T-helper 1 cell (primary cell): Measurements from ENCODE around the gene TMEM82.
"Not testable (repeated sequence)": the region's sequence is repeated elsewhere in the genome, so short reads cannot be mapped to it uniquely, and the experiment has no call there.

Source experiments
- DNase-seq, 5 donors: peaks; one replicate each; pipeline ENCODE4 v3.0.0-alpha.2; 2012 to 2020
- total RNA-seq, 4 donors: gene quantifications; one replicate each; lab custom pipeline; 2026; lab: John Stamatoyannopoulos, UW

TMEM82 gene
- 0 to 0.08 (median 0) reads per million in 4 donors for total RNA-seq

DNA sequence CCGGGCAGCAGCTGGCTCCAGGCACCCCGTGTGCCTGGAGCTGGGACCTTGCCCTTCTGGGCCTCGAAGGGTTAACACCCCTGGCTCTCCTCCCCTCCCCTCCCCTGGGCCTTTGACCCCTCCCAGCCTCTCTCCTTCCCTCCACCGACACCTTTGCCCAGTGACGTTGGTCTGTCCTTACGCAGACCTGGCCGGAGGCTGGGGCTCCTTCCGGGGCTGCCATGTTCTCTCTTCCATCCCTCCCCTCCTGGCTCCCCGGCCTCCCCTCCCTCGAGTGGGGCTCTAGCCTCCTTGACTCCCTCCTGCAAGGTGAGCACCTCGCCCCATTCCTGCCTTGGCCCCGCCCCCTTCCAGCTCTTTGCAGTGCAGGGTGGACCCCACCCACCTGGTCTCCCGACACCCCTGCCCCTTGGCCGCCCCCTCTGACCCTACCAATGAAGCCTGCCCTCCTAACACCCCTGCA lies at the start of gene TMEM82:
Gene TMEM82, plus strand, starts transcription at position 161 of the 463 bp plus-strand sequence. Its CDS starts 61 bp downstream, at position 222.
- no peak for DNase-seq

DNA sequence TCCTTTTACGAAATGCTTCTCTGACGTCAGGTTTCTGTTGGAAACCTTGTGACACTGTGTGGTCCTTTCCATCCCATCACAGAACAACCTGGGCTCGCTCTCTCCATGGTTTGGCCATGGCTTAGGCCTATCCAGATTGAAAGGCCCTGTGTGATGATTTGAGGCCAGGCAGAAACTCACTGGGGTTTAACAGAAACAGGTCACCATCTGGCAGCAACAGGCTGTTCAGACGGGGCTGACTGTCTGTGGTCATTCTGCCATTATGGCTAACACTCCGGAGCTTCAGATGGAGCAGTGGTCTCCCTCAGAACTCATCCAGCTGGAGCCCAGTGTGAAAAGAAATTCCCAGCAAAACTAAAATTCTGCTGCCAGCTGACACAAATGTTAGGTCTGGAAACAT lies 48.9 kb upstream of the TMEM82 start:
- DNase-seq, result no peak

DNA sequence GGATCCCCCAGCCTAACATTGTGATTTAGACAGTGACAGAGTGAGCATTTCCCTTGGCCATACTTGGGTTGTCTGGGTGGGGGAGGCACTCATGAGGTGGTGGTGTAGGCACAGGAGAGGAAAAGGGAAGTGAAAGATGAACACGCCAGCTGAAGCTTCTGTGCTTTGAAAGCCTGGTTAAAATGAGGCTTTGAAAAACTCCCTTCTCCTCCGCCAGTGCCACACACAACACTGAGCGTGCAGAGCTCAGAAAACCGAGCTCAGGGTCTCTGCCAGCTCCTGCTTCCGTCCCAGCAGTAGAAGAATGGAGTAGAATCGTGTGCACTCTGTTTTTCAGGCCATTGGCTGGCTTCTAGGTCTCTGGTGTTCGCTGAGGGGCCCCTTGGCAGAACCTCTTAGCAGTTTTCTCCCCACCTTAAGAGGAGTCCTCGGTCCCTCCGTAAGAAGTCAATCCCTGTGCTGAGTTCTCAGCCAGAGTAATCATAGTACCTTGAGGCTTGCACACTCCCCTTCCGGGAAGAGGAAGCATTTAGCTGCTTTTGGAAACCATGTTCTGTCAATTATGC lies 45.3 kb upstream of the TMEM82 start:
- DNase-seq, result peak in 1 of 5 donors; percentile 66

DNA sequence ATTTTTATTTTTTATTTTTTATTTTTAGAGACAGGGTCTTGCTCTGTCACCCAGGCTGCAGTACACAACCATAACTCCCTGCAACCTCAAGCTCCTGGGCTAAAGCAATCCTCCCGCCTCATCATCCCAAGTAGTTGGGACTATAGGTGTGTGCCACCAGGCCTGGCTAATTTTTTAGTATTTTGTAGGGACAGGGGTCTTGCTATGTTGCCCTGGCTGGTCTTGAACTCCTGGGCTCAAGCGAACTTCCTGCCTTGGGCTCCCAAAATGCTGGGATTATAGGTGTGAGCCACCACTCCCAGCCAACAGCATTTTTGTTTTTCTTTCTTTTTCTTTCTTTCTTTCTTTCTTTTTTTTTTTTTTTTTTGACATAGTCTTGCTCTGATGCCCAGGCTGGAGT lies 44.1 kb upstream of the TMEM82 start:
- no peak for DNase-seq

DNA sequence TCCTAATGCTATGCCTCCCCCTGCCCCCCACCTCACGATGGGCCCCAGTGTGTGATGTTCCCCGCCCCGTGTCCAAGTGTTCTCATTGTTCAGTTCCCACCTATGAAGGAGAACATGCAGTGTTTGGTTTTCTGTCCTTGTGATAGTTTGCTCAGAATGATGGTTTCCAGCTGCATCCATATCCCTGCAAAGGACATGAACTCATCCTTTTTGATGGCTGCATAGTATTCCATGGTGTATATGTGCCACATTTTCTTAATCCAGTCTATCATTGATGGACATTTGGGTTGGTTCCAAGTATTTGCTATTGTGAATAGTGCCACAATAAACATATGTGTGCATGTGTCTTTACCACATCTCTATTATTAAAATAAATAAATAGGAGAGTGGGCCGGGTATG lies 43.0 kb upstream of the TMEM82 start:
- DNase-seq, result not testable (repeated sequence)

DNA sequence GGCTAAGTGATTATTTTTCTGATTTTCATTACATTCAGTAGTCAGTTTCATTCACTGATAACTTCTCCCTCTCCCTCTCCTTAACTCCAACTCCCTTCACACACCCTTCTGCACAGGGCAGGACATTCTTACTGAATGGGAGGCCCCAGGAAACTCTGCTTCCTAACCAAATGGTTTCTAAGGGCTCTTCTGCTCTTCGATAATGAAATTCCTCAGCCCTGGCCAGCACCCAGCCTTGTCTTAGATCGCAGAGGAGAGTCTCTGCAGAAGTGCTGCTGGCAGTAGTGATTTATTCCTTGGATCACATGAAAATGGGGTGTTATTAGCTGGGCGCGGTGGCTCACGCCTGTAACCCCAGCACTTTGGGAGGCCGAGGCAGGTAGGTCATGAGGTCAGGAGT lies 41.8 kb upstream of the TMEM82 start:
- no peak for DNase-seq

DNA sequence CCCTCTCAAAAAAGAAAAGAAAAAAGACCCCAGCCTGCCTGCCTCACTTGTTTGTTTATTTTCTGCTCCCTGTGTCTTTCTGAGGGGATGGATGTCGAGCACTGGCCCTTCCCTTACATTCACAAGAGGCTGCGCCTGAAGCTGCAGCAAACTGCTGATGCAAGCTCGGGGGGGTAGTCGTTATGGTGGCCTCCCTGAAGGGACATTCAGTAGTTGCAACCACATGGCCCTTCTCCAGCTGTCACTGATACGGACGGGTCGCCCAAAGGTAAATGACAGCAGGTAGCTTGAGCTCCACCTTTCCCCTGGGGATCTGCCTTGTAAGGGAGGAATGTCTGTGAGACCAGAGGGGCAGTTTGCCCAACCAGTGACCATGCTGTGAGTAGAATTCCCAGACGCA lies 40.5 kb upstream of the TMEM82 start:
- DNase-seq, result no peak

DNA sequence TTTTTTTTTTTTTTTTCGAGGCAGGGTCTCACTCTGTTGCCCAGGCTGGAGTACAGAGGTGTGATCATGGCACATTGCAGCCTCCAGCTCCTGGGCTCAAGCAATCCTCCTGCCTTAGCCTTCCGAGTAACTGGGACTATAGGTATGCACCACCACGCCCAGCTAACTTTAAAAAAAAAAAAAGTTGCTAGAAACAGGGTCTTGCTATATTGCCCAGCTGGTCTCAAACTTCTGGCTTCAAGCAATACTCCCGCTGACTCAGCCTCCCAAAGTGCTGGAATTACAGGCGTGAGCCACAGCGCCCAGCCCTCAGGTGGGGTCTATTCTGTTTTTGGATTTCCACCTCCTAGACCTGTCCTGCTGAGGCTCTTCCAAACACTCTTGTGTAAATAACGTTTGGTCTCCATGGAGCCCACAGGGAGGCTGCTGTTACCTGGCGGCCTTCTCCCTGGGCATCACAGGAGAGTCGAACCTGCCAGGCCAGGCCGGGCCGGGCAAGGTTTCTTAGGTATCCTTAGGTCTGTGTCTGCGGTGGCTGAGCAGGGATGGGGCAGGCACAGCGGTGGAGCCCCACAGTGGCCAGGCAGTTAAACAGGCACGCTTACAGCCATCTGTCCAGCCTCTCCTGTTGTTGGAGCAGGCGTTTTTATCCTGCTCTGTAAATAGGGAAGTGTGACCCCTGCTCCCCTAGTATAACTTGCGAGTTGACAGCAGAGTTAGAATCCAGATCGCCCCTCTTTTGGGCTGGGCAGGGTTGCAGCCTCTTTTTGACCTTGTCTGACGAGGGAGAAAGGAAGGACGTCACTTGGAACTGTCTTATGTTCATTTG lies 39.4 kb upstream of the TMEM82 start:
- no peak for DNase-seq

DNA sequence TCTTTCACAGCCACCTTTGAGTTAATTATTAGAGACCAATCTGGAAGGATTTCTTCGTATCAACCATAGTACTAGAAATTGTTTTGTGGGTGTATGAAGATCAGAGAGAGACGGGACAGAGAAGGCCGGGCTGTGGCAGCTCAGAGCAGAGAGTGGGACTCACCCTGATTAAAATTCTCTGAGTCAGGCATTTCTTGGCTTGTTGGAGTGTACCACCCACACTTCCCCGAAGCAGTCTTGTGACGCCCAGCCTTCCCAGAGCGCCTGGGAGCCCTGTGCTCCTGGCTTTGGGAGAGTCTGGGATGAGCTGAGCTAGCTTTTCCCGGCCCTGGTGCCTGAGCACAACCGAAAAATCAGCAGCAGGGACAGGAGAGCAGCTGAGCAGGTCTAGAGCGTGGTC lies 38.7 kb upstream of the TMEM82 start:
- no peak for DNase-seq

DNA sequence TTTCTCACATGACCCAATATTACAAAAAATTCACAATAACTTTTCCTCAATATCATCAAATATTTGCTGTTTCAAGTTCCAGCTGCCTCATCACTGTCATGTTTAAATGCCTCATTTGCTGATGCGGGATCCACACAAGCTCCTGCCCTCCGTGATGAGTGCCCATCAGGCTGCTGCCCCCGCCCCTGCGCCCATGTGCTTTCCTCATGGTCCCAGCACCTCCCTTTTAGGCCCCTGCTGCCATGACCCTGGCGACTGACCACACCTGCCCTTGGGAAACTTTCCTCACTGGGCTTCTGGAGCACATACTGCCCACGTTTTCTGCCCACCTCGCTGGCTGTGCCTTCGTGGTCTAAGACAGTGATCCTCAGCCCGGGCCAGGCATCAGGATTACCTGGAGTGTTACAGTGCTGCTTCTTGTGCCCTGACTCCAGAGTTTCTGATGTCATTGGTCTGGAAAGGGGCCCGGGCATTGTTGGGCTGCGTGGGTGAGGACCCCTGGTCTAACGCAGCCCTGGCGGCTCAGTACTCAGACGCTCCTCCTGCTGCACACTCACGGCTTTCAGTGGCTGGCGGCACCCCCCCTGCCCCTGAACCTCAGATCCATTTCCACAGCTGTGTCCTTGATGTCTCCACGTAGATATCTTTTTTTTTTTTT lies 37.6 kb upstream of the TMEM82 start:
- no peak for DNase-seq

DNA sequence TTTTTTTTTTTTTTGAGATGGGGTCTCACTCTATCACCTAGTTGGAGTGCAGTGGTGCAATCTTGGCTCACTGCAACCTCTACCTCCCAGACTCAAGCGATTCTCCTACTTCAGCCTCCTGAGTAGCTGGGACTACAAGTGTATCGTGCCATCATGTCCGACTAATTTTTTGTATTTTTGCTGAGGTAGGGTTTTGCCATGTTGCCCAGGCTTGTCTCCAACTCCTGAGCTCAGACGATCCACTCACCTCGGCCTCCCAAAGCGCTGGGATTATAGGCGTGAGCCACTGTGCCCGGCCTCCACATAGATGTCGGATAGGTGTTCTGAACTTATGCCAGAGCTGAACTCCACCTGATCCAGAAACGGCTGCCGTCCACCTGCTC lies 37.1 kb upstream of the TMEM82 start:
- no peak for DNase-seq

DNA sequence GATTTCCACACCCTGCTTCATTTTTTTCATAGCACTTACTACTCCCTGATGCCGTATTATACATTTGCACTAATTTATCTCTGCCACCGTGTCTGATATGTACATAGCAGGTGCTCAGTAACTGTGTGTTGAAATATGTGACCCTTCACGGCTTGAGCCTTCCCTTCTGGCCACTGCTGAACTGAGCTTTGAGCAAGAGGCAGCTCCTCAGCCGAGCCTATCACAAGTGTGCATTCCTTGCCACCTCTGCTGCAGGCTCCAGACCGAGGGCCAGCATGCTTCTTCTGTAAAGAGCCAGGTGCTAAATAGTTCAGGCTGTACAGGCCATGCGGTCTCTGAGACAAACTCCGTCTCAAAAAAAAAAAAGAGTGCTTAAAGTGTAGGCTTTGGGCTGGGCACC lies 35.5 kb upstream of the TMEM82 start:
- DNase-seq, result no peak

DNA sequence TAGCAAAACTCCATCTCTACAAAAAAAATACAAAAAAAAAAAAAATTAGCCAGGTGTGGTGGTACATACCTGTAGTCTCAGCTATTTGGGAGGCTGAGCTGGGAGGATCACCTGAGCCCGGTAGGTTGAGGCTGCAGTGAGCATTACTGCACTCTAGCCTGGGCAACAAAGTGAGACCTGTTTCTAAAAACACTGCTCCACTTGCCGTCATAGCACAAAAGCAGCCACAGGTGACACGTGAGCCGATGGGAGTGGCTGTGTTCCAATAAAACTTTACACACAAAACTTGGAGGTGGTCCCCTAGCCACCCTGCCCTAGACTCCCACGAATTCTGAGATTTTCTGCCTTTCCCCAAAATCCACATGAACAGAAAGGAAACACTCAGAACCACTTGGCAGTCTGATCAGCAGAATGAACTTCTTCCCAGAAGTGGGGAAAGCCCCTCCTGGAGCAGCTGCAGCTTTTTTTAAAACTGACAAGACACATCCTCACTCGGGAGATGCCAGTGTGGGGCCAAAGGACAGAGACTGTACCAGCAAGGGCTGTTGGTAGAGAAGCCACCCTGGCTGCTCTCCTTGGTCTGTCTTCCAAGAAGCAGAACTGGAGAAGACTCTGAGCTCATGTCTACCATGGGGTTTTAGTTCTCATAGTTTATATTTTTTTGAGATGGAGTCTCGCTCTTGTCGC lies 34.9 kb upstream of the TMEM82 start:
- no peak for DNase-seq

DNA sequence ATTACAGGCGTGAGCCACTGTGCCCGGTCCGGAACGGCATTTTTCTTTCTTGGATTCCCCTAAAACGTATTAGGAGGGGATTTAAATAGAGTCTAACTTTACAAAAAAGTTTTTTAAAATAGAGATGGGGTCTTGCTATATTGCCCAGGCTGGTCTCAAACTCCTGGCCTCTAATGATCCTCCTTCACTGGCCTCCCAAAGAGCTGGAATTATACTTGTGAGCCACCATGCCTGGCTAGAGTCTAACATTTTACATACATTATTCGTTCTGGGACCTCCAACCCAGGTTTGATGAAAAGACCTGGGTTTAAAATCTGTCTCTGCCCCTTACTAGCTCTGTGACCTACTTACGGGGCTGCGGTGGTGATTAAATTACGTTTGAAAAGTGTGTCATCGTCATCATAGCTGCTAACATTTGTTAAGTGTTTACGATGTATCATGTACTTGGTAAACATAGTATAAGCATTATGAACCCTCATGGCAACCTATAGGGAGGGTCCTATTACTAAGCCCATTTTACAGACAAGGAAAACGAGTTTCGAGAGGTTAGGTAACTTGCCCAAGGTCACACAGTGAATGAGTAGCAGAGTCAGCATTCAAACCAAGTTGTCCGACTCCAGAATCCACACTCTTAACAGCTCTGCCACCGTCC lies 33.7 kb upstream of the TMEM82 start:
- DNase-seq, result no peak

DNA sequence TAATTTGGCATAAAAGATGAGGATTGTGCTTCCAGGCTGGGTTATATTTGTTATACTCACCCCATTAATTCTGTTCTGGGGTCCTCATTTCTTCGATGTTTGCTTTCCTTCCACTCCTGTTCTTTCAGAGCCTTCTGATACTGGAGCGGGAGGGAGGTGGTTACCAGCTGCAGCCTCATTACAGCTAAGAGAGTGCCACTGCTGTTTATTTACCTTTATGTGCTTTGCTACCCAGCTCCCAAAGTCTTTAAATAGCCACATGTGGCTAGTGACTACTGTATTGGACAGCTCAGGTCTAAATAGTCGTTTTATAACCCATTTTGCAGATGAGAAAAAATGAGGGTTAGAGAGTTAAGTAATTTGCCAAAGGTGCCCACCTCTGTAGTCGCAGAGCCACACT lies 33.1 kb upstream of the TMEM82 start:
- no peak for DNase-seq

DNA sequence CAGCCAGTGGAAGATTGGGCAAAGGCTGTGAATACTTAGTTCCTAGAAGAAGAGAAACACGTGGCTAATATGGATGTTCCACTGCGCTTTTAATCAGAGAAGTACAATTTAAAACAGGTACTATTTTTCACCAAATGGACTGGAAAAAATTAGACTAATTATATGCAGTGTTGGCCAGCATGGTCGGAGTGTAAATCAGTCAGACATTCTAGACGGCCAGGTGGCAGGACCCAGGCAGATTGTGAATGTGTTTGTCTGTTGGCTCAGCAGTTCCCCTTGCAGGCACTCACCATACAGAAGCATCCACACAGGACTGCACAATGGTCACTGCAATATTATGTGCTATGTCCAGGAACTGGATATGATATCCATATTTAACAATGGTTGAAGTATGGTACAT lies 30.1 kb upstream of the TMEM82 start:
- no peak for DNase-seq

DNA sequence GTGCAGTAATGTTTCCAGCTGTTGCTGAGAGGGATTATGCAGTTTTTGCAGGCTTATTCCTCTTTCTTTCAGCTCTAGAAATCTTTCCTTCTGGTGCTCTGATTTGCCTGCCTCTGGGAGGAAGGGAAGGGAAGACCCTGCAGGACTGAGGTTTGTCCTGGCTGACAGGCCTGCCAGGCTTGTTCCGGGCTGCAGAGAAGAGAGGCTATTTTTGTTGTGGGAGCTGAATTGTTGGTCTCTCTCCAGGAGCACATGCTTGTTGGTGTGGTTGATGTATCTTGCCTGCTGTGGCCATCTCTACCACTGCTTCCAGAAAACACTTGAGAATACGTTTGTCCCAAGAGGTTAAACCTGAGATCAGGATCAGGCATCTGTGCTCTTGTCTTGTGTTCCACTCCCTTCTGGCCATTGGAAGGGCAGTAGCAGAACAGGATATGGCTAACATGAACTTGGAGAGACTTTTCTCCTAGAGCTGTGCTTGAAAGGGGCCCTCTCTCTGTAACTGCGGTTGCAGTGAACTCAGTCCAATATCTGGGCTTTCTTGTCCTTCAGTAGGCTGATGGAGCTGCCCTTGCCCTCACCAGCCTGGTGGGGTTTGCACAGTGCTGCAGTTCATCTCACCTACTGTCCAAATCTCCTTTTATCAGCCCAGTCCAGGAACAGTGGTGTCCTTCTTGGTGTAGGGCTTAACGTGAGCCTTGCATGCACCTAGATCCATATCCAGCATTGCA lies 27.7 kb upstream of the TMEM82 start:
- DNase-seq, result no peak

DNA sequence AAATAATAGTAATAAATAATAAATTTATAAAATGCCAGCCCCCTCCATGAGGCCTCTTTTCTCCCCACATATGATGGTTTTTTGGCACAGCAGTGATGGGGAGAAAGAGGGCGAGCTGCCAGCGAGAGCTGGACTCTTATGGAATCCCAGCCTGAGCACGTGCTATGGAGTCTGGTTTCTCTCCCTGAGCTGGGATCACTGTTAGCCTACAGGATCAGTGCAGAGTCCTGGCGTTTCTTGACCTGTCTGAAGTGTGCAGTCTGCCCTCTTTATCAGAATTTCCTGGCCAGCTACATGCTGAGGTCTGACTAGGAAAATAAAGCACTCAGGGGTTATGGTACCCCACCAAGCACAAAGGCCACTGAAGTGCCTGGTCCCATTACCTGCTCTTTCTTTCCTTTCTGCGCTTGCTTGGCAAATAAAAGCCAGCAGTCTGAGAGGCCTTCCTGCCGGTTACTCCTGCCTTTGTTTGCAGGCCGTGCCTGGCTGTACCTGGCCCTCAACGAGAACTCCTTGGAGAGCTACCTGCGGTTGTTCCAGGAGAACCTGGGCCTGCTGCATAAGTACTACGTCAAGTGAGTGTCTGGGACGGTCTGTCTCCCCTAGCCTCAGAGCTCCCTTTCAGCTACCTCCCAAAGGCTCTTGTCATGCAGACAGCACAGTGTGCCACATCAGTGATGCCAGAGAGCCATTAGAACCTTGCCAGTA lies 24.7 kb upstream of the TMEM82 start:
- no peak for DNase-seq

DNA sequence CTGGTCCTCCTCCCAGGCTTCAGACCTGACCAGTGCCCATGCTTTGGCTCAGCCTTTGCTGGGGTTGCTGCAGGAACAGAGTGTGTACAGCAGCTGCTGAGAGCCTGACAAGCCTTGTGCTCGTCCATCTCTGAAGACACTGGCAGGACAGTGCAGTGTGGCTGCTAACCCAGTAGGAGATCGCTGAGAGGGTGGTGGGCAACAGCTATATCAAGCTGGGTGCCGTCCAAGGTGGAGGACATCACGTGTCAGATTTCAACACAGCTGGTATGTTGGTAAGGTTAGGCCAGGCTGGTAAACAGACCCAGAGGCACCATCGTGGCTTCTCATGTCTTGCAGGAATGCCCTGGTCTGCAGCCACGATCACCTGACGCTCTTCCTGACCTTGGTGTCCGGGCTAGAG lies 24.1 kb upstream of the TMEM82 start:
- DNase-seq, result no peak

DNA sequence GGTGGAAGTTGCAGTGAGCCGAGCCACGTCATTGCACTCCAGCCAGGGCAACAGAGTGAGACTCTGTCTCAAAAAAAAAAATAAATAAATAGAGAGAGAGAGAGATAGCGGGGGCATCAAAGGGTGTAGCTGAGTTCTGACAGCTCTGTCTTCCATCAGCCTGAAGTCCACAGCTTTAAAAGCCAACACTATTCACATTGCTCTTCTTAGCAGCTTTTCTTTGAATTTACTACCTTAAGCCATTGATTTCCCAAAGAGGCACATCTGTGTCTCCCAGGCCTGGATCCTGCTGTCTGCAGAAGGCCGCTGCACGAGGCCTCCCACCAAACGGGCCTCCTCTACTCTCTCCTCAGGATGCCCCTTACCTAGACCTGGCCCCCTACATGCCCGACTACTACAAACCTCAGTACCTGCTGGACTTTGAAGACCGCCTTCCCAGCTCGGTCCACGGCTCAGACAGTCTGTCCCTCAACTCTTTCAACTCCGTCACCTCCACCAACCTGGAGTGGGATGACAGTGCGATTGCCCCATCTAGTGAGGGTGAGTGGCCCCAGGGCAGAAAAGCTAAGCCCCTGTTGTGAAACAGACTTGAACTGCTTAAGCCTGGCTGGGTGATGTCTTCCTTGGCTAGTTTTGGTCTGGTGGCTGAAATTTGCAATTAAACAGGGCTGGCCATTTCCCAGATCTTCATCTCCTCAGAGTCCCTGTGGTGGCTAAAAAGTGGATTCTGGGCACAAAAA lies 22.7 kb upstream of the TMEM82 start:
- DNase-seq, result no peak

DNA sequence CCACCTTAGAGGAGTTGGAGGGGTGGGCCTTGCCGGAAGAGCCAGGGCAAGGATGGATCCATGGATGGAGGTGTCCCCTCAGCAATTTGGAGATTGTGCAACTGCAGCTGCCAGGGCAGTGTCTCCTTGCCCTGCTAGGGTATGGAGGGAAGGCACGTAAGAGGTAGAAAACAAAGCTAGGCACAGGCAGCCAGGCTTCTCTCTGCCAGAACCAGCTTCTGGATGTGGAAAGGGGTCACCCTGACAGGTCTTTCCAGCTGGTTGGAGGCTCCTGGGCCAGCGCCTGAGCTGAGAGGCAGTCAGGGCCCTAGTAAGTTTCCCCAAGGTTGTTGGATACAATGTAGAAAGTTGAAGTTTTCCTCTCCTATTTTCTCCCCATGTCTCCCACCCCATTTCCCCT lies 21.4 kb upstream of the TMEM82 start:
- DNase-seq, result no peak
